HG02623 (cell line): Measurements from ENCODE around the gene GALNT18.

Source experiments
- ATAC-seq: cut with Tn5 transposase; IDR thresholded peaks from one replicate; pipeline ENCODE4 v1.9.1; 2021; ENCODE audit warnings: moderate library complexity; ENCODE audit not compliant: unreplicated experiment

GALNT18 gene

DNA sequence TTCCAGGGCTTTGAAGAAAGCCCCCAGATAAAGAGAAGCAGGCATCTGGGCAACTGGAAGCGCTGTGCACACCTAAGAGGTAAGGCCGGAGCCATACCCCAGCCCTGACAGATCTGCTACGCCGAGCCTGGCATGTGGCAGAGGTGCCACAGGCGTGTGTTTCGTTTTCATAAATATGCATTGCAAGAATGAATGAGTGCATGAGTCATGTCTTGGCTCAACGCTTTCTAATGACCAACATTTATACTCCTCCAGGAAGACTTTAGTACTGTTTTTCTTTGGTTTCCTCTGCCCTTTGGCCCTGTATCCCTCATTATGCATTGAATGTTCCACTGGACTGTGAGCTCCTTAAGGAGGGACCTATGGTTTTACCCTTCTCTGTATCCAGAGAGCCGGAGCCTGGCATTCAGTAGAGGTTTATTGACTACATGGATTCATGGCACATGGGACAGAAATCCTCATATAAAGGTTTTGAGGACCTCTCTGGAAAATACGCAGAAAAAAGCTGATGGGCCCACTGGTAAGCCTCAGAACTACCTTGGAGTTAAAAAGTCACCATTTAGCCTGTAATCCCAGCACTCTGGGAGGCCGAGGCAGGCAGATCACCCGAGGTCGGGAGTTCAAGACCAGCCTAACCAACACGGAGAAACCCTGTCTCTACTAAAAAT is 229.9 kb downstream of the GALNT18 start:
- ATAC-seq, result no peak

- no peak for ATAC-seq
Observed at GRCh38 chr11:11391169-11391568, 230.6 kb downstream of the GALNT18 start.

- no peak for ATAC-seq
Observed at GRCh38 chr11:11390068-11390771, 231.6 kb downstream of the GALNT18 start.

DNA sequence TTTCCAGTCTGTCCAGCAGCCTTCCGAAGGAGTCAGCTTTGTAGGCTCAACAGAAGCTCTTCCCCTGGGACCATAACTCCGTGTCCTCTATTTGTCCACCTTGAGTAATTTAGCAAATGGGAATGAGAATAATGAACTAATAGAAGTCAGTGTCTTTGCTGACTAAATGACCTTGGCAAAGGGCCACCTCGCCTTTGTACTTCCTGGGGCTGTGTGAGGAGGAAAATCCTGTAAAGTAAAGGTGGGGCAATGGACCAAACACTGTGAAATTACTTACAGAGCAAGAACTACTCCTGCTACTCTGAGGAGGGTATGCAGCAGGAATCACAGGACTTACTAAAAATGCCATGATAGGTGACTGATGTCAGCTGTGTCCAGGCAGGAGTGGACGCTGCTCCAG is 232.6 kb downstream of the GALNT18 start:
- ATAC-seq, result no peak

DNA sequence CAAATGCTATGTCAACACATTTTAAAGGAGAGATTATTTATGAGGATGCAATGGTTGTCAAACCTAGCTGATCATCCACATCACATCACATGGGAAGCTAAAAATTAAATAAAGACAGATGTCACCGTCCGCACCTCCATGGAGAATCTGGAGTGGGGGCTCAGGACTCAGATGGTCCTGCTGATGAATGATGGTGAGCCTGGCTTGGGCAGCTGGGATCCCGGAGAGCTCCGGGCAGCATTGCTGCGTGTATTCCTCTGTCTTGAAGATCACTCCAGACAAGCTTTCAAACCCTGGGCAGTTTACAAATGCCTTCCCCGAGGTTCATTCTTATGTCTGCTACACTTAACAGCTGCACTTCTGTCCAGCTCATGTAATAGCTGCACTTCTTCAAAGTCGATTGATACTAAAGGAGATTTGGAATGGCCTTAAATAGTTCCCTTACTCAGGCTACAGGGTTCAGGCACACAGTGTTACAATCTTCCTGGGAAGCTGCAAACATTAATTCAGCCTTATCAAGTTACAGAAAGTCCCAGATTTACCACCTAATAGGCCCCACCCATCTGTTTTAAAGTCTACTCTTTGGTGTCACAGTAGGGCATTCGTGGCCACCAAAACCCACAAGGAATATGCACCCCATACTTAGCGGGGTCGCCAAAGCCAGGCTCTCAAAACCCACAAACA is 234.0 kb downstream of the GALNT18 start:
- no peak for ATAC-seq

GRCh38 chr11:11387207-11387606 is 234.6 kb downstream of the GALNT18 start:
- ATAC-seq, result no peak

DNA sequence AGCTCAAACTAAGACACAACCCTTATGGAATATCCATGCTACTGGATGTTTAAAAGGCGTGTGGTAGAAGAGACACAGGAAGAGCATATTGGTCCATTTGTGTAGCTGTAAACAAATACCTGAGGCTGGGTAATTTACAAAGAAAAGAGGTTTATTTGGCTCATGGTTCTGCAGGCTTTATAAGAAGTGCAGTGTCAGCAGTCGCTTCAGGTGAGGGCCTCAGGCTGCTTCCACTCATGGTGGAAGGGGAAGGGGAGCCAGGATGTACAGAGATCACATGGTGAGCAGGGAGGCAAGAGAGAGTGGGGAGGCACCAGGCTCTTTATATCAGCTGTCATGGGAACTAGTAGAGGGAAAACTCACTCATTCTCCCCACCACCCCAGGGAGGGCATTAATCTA is 237.0 kb downstream of the GALNT18 start:
- ATAC-seq, result no peak

DNA sequence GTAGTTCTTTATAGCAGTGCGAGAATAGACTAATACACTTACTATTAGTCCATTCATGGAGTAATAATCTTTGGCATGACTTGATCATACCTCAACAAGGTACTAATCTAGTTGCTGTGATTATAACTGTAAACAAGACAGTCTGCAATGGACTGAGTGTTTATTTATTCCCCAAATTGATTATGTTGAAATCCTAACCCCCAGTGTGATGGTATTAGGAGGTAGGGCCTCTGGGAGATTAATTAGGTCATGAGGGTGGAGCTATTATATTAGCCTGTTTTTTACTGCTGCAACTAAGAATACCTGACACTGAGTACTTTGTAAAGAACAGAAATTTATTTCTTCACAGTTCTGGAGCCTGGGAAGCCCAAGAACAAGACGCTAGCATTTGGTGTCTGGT is 237.8 kb downstream of the GALNT18 start:
- no peak for ATAC-seq

DNA sequence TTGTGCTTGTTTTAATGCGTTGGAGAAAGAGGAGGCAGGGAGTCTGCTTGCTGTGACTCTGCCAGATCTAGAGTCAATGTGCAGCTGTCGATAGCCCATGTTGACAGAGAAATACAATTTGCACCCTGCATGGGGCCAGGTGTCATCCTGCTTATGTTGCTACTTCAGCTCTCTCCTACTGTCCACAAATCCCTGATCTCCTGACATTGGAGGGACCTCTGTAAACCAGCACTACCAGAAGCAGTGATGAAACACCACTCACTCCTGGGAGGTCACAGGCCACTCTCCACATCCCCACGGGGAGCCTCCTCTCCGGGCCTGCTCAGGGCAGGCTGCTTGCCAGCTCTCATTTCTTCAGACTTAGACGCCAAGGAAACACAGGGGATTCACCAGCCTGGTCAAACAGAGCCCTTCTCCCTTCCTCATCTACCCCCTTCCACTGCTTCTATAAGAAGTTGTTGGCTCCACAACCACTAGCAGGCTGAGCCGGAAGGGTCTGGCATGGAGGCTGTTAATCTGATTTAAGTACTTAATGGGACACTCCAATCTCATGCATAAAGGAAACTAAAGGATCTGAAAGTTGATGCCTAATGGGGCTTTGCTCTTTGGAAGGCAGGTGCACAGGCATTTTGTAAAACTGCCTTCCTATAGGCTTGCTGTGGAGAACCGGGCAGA is 238.8 kb downstream of the GALNT18 start:
- ATAC-seq, result no peak

GRCh38 chr11:11381471-11382105 is 240.2 kb downstream of the GALNT18 start:
- ATAC-seq, result no peak

DNA sequence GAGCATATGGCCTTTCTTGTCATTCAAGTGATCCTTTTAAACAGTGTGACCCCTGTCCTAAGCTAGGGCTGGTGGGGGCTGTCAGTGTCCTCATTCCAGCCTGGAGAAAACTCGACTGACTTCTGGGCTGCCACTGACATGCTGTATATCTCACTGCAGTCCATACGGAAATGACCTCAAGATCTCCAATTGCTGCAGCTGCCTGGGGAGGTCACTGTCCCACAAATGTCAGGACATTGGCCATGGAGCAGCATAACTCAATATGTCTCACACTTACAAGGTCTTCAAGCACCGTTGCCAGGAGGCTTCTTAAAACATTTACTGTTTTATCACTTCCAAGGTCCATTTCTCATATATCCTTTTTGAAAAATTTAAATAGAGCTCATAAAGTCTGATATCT is 240.9 kb downstream of the GALNT18 start:
- ATAC-seq, result no peak

GRCh38 chr11:11380340-11380739 is 241.5 kb downstream of the GALNT18 start:
- ATAC-seq, result no peak

DNA sequence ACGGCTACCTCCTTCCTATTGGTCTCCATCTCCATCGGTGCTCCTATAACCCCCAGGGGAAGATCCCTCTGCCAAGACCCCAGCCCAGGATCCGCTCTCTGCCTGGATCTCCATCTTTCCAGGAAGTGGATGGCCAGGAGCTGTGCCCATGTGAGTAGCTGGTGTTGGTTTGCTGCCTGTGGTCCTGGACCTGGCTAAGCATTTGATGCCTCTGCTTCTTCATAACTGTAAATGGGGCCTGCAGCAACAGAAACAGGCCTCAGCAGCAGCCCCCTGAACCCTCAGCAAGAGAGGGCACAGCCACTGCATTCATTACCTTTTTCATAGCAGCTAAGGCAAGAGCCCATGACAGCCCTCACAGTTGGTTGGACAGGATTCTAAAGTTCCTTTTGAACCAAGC is 242.1 kb downstream of the GALNT18 start:
- no peak for ATAC-seq

DNA sequence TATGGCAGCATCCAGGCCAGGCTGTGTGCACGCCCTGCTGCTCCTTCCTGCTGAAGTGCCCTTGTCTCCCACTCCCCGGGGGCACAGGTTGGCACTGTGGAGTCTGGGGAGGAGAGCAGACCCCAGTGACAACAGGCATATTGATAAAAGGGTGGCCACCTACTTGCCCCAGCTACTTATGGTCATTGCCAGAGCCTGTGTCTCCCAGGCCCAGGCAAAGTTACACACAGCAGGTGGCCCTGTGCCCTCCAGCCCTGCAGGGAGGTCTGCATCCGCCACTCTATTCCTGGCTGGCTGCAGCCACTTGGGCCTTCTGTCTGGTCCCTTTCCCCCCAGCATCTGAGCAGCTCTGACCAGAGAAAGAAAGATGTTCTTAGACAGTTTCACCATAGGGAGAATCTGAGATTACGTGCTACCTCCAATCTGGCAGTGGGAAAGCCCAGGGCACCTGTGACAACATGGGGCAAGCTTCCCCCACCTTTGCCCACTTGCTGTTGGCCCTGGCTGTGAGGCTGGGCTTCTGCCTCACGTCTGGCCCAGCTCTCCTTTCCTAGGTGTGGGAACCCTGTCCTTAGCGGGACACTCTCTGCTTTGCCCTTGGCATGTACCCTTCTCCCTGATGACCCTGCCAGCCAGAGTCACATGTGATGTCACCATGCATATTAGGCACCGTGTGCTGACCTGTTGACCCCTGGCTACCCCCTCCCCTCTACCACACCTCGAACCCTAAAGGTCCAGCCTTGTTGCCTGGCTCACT is 243.4 kb downstream of the GALNT18 start:
- ATAC-seq, result no peak

- no peak for ATAC-seq
Observed at GRCh38 chr11:11374358-11375148, 247.3 kb downstream of the GALNT18 start.

DNA sequence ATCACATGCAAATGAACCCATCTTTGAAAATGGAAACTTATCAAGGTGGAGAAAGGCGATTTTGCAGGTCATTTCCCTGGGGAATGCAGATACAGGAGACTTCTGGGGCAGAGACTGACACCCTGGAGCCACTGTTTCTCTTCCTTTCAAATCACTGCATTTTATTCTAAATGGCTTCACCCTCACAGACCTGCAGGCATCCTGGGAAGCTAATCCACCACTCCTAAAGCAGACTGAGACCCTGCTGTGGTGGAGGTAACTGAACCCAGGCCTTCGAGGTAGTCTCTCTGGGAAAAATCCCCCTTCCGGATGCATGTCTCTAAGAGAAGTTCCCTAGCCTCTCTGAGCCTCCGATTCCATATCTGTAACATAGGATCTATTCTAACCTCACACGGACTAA is 247.9 kb downstream of the GALNT18 start:
- ATAC-seq, result no peak

- no peak for ATAC-seq
Observed at GRCh38 chr11:11372461-11372860, 249.3 kb downstream of the GALNT18 start.

DNA sequence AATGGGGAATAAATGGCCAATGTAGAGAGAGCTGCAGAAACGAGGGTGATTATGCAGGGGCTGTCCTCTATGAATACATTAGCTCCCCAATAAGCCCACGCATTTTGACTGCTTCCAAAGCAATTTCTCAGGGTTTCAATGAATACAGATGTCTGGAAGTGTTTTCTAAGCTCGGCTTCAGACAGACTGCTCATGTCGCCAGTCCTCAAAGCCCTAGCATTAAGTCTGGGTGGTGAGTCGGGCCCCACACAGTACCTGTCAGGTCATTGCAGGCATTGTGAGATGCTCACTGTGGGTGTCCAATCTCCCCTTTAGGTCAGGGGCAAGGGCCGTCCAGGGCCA is 250.9 kb downstream of the GALNT18 start:
- ATAC-seq, result no peak

- ATAC-seq, result no peak
Observed at GRCh38 chr11:11370255-11370961, 251.4 kb downstream of the GALNT18 start.
